HG03442 (cell line): ENCODE results near the gene CENPVL3.
"Not testable (repeated sequence)": the region's sequence is repeated elsewhere in the genome, so short reads cannot be mapped to it uniquely, and the experiment has no call there.

Experiments used
- ATAC-seq: cut with Tn5 transposase; IDR thresholded peaks from one replicate; pipeline ENCODE4 v1.9.1; 2021; ENCODE audit warnings: mild to moderate bottlenecking, moderate library complexity; ENCODE audit not compliant: unreplicated experiment

The CENPVL3 gene

DNA sequence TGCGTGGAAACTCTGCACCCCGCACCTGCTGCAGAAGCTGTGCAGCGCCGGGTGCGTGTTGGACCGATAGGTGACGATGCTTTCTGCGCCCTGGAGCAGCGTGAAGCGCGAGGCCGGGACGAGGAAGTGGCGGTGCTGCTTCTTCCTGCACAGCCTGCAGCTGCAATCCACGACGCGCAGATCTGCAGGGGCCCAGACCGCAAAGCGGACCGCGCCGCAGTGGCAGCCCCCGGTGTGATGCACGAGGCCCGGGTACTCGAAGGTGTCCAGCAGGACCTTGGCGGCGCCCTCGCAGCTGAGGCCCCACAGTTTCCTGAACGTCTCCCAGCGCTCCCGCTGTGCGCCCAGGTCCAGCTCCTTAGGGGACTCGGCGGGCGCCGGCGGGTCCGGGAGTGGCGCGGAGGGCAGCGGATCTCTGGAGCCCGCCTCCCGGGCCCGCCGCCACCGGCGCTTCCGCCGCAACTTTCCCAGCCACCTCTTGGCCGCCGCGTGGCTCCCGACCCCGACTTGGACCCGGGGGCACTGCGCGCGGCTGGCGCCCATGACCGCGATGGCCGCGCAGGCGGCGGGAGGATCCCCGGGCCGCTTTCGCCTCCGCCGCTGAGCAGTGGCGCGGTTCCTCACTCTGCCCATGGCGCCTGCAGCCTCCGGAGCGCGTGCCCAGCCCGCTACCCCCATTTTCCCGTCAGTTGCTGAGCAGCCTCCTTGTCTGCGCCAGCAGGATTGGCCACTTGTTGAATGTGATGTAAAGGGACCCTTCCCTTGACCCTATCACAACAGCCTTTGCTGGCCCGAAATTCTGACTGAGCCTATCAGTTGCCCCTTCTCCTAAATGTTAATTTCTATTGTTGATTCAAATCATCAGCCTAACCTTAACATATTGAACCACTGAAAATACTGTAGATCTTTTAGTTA lies at the start of gene CENPVL3:
TSS of gene CENPVL3 (minus strand) at position 672 of the 915 bp plus-strand sequence. CDS start at position 633, 39 bp downstream.
- not testable (repeated sequence) for ATAC-seq

DNA sequence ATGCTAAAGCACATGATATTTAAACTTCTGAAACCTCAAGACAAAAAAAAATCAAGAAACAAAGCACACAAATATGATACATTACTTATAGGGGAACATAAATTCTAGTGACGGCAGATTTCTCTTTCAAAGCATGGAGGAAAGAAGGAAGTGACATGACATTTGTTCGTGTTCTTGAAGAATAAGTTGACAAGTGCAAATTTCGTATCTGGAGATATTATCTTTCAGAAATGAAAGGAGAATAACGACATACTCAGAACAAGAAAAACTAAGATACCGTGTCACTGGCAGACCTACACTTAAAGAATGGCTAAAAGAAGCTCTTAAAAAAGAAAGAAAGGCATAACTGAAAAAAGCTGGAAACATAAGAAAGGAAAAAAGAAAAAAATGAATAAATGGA lies 47.3 kb upstream of the CENPVL3 start:
- ATAC-seq, result no peak

DNA sequence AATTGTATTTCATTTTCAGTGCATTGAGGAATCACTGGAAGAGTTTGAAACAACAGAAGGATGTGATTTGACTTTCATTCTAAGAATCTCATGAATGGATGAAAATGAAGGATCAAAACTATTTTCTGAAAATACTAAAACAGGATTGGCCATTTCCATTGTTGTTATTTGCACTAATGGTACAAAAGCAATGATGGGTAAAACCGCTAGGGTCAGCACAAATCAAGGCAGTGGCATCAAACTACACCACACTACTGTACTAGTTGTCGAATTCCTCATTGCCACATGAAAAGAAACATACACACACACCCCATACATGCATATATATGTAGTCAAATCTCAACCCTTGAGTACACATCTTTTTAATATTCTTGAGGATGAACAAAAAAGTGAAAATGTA lies 24.7 kb upstream of the CENPVL3 start:
- ATAC-seq, result no peak

DNA sequence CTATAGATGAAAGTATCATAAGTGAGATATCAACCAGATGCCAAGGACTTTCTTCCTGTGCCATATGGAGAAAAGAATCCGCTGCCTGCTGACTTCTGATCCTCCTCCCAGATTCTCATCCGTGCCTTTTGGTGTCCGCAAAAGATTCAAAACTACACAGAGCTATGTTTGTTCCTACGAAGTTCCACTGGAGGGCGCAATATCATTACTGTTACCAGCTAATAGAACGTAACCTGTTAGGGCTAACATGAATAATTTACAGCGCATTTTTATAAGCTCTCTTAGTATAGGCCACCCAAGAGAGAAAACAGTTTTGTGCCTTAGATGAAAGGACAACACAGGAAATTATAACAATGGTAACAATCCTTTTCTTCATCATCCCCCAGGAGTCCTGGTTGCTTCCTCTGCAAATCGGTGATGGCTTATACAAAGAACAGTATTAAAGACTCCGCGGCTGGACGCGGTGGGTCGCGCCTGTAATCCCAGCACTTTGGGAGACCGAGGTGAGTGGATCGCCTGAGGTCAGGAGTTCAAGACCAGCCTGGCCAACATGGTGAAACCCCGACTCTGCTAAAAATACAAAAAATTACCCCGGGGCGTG lies 22.8 kb upstream of the CENPVL3 start:
- no peak for ATAC-seq

DNA sequence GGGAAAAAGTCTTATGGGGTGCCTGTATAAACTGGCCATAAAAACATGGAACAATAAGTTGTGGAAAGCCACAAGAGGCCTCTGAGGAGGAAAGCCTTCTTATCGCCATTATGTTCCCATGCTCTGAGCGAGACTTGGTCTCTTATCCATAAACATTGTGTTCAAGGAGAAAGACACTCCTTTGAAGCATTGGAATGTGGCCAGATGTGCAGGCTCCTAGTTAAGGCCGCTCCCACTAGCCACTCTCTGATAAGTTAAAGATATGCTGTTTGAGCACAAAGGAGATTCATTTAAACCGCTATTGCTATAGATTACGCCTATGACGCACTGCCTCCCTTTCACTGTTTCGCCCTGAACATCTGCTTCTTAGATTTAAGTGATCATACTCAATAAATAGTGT lies 17.8 kb upstream of the CENPVL3 start:
- not testable (repeated sequence) for ATAC-seq

DNA sequence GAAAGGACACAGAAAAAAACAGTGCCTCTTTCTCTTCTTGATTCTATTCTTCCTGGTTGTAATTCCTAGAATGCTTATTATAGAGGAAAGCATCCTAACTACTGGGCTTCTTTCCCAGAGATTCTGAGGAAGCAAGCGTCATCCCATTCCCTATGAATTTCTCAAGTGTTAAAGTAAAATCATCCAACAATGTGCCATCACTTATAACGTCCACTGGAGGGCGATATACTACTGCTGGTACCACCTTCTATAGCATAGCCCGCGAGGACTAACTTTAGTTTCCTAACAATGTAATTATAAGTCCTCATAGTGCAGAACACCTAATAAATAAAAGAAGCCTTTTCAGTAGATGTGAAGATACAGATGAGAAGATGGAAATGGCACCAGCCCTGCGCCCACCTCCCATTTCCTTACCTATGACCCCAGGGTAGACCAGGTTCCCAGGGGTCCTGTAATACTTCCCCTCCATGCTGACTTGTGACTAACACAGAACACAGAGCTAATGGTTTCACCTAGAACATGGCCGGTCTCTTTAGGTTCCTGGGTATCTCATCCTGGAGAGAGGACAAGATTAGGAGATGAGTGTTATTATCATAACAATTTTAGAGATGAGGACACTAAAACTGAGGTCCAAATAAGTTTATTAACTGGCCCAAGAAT lies 4.2 kb downstream of the CENPVL3 start:
- ATAC-seq, result no peak

DNA sequence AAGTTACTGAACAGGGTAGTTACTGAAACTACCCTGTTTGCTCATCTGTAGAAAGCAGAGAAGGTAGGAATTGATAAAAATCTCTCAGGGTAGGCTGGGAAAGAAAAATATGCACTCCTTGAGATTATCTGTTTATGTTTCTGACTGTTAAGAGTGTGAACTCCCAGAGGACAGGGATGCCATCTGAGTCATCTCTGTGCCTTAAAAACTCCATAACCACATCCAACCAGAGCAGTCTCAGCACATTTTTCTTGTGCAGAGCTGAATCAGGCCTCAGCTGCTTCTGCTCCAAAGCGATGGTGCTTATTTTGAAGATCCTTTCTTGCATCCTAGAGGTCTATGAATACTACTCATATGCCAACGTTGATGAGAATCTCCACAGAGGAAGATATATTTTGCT lies 9.9 kb downstream of the CENPVL3 start:
- ATAC-seq, result no peak

DNA sequence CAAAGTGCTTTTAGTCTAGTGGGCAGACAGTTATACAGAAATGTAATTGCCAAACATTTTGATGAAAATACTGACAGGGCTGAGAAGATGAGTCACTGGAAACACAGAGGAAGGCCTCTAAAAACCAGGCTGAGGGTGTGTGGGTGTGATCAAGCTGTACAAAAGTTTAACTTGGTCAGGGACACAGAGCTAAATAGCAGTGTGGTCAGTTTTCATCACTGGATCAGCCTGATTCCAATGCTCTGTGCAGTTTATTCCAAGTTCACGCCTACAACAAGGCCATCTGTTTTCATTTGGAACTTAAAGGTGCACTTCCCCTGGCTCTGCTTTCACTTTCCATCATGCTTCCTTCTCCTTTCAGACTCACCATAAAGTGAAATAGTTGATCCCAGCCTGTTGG lies 10.6 kb downstream of the CENPVL3 start:
- no peak for ATAC-seq

DNA sequence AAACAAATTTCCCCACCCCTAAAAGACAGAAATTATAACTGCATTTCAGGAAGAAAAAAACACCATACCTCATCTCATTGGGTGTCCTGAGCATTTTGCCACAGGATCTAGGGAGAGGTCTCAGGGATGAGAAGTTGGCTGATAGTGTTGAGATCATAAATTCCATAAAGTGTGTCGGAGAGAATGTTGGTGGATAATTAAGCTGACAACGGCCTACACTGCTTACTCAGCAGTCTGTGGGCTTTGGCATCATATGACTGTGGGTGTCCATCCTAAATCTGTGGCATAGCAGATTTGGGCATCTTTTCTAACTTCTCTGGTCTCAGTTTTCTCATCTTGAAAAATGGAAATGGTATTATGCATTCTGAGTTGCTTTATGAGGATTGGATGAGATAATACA lies 12.3 kb downstream of the CENPVL3 start:
- no peak for ATAC-seq

DNA sequence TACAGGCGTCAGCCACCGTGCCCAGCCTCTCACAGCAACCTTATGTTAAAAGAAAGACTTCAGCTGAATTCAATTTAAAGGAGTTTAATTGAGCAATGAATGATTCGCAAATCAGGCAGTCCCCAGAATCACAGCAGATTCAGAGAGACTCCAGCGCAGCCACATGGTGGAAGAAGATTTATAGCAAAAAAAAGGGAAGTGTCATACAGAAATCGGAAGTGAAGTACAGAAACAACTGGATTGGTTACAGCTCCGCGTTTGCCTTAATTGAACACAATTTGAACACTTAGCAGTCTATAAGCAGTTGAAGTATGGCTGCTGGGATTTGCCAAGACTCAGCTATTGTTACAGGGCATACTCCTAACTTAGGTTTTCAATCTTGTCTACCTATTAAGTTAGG lies 19.8 kb downstream of the CENPVL3 start:
- no peak for ATAC-seq

DNA sequence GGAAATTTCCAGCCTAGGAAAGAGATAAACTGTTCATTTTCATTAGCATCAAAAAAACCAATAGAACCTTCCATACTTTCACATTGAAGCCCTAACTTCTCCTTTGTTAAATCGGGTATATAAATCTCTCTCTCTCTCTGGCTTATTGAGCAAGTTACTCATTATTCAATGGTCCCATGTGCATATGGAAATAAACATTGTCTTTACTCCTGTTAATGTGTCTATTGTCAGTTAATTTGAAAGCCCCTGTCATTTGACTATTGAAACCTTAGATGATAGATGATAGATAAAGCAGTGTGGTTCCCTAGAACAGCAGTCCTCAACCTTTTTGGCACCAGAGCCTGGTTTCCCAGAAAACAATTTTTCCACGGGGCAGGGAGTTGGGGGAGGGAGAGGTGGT lies 46.8 kb downstream of the CENPVL3 start:
- ATAC-seq, result no peak

DNA sequence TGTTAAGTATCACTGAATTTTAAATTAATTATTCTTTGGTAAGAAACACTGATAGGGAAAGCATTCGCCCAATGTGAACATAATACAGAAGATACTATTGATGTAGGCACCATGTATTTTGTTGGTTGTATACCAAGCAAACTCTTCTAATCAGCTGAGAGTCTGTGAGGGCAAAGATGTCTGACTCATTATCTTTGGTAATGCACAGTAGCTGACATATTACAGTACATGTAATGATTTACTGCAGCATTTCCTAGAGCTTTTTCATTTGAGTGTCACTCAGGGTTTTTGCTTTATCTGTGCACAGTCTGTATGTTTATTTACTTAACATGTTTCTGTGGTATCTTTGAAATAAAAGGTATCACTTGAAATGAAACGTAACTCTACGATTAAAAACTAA lies 49.2 kb downstream of the CENPVL3 start:
- no peak for ATAC-seq

DNA sequence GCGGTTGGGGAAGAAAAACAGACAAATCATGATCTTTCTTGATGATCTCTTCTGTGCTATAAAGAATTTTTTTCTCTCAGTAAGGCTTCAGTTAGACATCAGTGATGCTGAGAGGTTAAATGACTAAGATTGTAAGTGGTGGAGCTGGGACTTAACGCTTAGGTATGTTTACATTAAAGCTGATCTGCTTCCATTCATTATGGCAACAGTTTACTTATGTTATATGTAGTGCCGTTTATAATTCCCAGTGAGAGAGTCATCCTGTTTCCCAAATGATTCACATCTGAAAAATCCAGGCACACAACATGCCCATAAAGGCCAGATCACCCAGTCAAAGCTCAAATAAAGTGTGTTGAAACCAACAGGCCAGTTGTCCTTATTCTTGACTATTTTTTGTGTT lies 50.1 kb downstream of the CENPVL3 start:
- ATAC-seq, result no peak
